HEK293T (cell line): ENCODE data around the gene KIF16B.

ENCODE experiments used
- CTCF ChIA-PET: fragments of 350-600 bp; formaldehyde crosslinking; extraction: SDS; loops from one replicate; lab custom pipeline; 2021; ENCODE audit warnings: antibody characterized with exemption, inconsistent platforms; lab: Yijun Ruan, JAX
- POLR2A ChIA-PET: fragments of 350-600 bp; formaldehyde crosslinking; extraction: SDS; loops from one replicate; lab custom pipeline; 2020; ENCODE audit warnings: antibody characterized with exemption, inconsistent platforms; lab: Yijun Ruan, JAX
- DNase-seq: peaks from one replicate; pipeline ENCODE4 v3.0.0; 2012; ENCODE audit warnings: mixed read lengths; ENCODE audit errors: extremely low spot score
- ARNT ChIP-seq: fragments of 450-650 bp; IDR thresholded peaks from 2 replicates; pipeline ENCODE4 v1.6.1; 2017; ENCODE audit warnings: mild to moderate bottlenecking
- BHLHE40 ChIP-seq: fragments of 450-650 bp; IDR thresholded peaks from 2 replicates; pipeline ENCODE4 v1.6.1; 2016; ENCODE audit warnings: mild to moderate bottlenecking, moderate library complexity, borderline replicate concordance
- CTBP1 ChIP-seq: fragments of 450-650 bp; IDR thresholded peaks from 2 replicates; pipeline ENCODE4 v1.6.1; 2016; ENCODE audit warnings: borderline replicate concordance
- ELF4 ChIP-seq: fragments of 450-650 bp; IDR thresholded peaks from 2 replicates; pipeline ENCODE4 v1.6.1; 2017; ENCODE audit warnings: antibody characterized with exemption
- FOXA1 ChIP-seq: fragments of 450-650 bp; IDR thresholded peaks from 2 replicates; pipeline ENCODE4 v1.6.1; 2016; ENCODE audit warnings: mild to moderate bottlenecking
- FOXK2 ChIP-seq: fragments of 450-650 bp; IDR thresholded peaks from 2 replicates; pipeline ENCODE4 v1.6.1; 2016; ENCODE audit warnings: mild to moderate bottlenecking
- FOXM1 ChIP-seq: fragments of 450-650 bp; IDR thresholded peaks from 2 replicates; pipeline ENCODE4 v1.6.1; 2017; ENCODE audit warnings: mild to moderate bottlenecking, borderline replicate concordance
- HDGF ChIP-seq: fragments of 450-650 bp; IDR thresholded peaks from 2 replicates; pipeline ENCODE4 v1.6.1; 2017; ENCODE audit warnings: antibody characterized with exemption, borderline replicate concordance
- L3MBTL2 ChIP-seq: fragments of 450-650 bp; conservative IDR thresholded peaks from 2 replicates; pipeline ENCODE4 v1.6.1; 2016; ENCODE audit warnings: mild to moderate bottlenecking
- LEF1 ChIP-seq: fragments of 450-650 bp; IDR thresholded peaks from 2 replicates; pipeline ENCODE4 v1.6.1; 2017; ENCODE audit warnings: mild to moderate bottlenecking, borderline replicate concordance
- NFRKB ChIP-seq: fragments of 450-650 bp; IDR thresholded peaks from 2 replicates; pipeline ENCODE4 v1.6.1; 2016; ENCODE audit warnings: mild to moderate bottlenecking, moderate library complexity
- SP1 ChIP-seq: fragments of 450-650 bp; IDR thresholded peaks from 2 replicates; pipeline ENCODE4 v1.6.1; 2017
- SUZ12 ChIP-seq: fragments of 450-650 bp; IDR thresholded peaks from 2 replicates; pipeline ENCODE4 v1.6.1; 2016; ENCODE audit warnings: mild to moderate bottlenecking
- TARDBP ChIP-seq: fragments of 450-650 bp; IDR thresholded peaks from 2 replicates; pipeline ENCODE4 v1.6.1; 2016
- ZNF384 ChIP-seq: fragments of 450-650 bp; IDR thresholded peaks from 2 replicates; pipeline ENCODE4 v1.6.1; 2016
- TF ChIP-seq, protein P1 (sequence below): fragments of 450-650 bp; IDR thresholded peaks from 2 replicates; pipeline ENCODE4 v1.6.1; 2016

The KIF16B gene

DNA sequence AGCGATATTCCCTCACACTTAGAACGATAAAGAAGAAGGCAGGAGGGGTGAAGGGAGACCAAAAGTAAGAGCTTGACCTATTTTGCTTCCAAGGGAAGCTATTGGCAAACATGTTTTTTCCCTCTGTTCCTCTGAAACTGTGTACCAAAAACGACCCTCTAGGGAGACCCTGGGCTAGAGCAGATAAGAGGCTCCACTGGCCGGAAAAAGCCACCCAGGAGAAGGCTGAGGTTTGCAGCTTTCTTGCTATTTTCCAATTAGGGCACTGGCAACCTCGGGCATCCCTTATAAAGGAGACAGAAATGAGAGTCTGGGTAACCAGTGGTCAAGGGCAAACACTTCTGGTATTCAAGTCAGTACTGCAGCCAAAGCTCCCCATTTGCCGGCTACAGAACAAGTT, 168.0 kb downstream of the KIF16B start:
- ChIA-PET POLR2A (no interaction called here), CTCF (no interaction called here)
- DNase-seq = no peak
- TF ChIP-seq CTBP1 (no peak), NFRKB (no peak), L3MBTL2 (no peak), FOXM1 (no peak), ELF4 (no peak), SUZ12 (no peak), HDGF (no peak), TARDBP (no peak), SP1 (no peak), LEF1 (no peak), ARNT (no peak)
- TF ChIP-seq, protein P1, sequence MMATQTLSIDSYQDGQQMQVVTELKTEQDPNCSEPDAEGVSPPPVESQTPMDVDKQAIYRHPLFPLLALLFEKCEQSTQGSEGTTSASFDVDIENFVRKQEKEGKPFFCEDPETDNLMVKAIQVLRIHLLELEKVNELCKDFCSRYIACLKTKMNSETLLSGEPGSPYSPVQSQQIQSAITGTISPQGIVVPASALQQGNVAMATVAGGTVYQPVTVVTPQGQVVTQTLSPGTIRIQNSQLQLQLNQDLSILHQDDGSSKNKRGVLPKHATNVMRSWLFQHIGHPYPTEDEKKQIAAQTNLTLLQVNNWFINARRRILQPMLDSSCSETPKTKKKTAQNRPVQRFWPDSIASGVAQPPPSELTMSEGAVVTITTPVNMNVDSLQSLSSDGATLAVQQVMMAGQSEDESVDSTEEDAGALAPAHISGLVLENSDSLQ = no peak

DNA sequence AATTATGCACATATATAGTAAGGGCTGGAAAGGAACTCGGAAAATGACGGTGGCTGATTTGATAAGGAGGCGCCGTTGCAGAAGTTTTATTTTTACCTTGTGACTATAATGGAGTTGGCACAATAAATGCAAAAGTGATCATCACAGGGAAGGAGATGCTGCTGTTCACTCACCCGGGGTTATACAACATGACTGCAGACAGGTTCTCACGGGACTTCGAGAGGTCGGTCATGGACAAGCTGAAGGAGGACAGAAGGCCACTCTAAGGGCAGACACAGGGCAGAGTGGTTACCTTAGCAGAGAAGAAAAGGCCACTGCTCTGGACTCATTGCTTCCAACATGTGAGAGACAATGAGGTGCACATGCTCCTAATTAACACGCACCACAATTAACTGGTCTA, 168.6 kb downstream of the KIF16B start:
- TF ChIP-seq ELF4 (no peak), BHLHE40 (no peak), FOXM1 (no peak)
- no peak for DNase-seq
- CTCF ChIA-PET = no interaction called here
- POLR2A ChIA-PET = no interaction called here

DNA sequence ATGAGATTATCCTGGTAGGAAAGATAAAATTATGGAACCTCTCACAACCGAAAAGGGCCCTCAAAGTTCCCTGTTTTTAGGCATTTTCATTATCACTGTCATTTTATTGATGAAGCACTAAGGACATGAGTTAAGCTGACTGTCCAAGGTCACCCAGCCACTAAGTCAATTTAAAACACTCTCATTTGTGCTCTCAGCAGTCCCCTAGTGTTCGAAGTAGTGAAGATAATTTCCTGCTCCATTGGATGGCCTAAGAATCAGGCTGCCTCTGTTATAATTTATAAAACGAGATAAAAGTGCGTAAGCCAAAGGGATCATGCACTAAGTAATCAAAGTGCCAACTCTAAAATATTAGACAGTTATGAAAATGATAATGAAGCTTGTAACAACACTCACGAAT, 169.1 kb downstream of the KIF16B start:
- TF ChIP-seq ELF4 = no peak
- no peak for TF ChIP-seq FOXA1
- no peak for TF ChIP-seq TARDBP
- no peak for TF ChIP-seq LEF1
- TF ChIP-seq FOXM1 = no peak
- TF ChIP-seq BHLHE40 = no peak
- TF ChIP-seq ZNF384 = no peak
- no peak for TF ChIP-seq ARNT
- no peak for TF ChIP-seq SP1
- TF ChIP-seq NFRKB = no peak
- CTCF ChIA-PET = no interaction called here
- POLR2A ChIA-PET = no interaction called here
- DNase-seq = no peak

DNA sequence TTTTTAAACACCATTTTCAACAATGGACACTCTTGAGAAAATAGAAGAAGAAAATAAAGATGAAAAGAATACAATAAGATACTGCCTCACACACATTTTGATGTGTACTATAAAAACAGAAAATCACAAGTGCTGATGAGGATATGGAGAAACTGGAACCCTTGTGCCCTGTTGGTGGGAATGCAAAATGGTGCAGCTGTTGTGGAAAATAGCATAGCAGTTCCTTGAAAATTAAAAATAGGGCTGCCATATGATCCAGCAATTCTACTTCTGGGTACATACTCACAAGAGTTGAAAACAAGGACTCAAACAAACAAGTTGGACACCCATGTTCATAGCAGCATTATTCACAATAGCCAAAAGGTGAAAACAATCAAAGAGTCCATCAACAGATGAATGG, 173.0 kb downstream of the KIF16B start:
- CTCF ChIA-PET = no interaction called here
- TF ChIP-seq SUZ12 (no peak), CTBP1 (no peak), ELF4 (no peak), FOXM1 (no peak), SP1 (no peak), FOXK2 (no peak), L3MBTL2 (no peak), BHLHE40 (no peak), LEF1 (no peak), HDGF (no peak), ZNF384 (no peak), TARDBP (no peak), NFRKB (no peak), ARNT (no peak), FOXA1 (no peak)
- TF ChIP-seq, protein P1 = no peak
- no peak for DNase-seq
- POLR2A ChIA-PET = no interaction called here

DNA sequence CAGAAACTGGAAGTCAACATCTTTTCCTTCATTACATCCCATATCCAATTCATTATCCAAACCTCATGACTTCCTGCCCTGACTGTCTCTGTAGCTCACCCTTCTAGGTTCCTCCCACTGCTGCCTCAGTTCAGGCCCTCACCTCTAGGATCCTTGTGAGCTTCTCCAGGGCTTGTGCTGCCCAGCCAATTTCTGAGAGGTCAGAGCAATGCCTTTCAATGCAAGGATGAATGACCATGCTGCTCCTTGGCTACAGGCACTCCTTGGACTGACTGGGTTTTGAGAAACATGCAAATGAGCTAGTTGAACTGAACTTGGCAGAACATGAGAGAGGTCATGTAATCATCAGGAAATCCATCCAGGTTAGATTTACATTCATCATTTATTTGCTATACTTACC, 173.4 kb downstream of the KIF16B start:
- TF ChIP-seq NFRKB (no peak), BHLHE40 (no peak), FOXA1 (no peak), SP1 (no peak), ELF4 (no peak), CTBP1 (no peak), SUZ12 (no peak), TARDBP (no peak), ARNT (no peak), ZNF384 (no peak), FOXK2 (no peak), L3MBTL2 (no peak), LEF1 (no peak), FOXM1 (no peak), HDGF (no peak)
- TF ChIP-seq, protein P1 = no peak
- ChIA-PET POLR2A (no interaction called here), CTCF (no interaction called here)
- no peak for DNase-seq

DNA sequence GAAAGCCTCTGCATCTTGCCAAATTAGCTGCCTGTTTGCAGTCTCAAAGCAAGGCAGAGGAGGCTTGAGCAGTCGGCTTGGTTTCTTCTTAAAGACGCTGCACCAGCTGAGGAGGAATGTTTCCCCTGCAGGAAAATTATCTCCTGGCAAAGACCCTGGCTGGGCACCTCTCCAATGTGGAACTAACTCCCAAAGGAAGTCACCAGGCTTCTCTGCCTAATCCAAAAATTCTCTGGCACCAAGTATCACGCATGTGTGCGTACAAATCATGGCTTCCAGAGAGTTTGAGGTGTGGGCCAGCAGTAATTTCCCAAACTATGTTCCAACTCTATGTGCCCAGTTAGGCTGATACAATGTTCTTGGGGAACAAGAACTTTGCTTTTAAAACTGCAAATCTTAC, 176.2 kb downstream of the KIF16B start:
- CTCF ChIA-PET = no interaction called here
- no peak for DNase-seq
- TF ChIP-seq BHLHE40 (no peak), ELF4 (no peak), NFRKB (no peak), ZNF384 (no peak), SP1 (no peak), SUZ12 (no peak), FOXA1 (no peak), TARDBP (no peak), HDGF (no peak), ARNT (no peak), FOXM1 (no peak)
- TF ChIP-seq, protein P1 = no peak
- POLR2A ChIA-PET = no interaction called here
